ENCODE measurements around the gene SPAG9.

SPAG9 gene

DNA sequence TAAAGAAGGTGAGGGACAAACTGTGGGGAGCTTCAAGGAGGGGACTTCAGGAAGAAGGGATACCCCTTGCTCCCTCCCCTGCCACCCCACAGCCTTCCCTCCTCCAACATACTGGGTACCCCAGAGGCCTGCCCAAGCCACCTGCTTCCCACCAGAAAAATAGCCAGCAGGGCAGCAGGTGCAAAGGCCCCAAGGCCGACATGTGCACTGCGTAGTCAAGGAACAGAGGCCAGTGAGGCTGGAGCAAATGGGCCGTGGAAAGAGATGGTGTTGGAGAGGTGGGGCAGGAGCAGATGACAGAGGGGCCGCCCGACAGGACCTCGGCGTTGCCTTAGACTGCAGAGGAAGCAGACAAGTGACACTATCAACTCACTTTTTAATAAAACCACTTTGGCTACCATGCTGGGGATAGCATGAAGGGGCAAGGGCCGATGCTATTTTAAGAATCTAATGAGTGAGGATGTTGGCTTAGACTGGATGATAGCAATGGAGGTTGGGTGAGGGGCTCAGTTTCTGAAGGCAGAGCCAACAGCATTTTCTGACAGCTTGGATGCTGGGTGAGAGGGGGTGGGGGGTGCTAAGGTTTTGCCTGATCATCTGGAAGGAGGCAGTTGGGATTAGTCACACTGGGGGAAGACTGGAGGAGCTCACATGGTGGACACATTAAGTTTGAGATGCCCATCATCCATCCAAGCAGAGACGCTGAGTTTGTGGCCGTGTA, 181.7 kb downstream of the SPAG9 start:
- DNase-seq (ENCODE audit: low spot score) = no peak

DNA sequence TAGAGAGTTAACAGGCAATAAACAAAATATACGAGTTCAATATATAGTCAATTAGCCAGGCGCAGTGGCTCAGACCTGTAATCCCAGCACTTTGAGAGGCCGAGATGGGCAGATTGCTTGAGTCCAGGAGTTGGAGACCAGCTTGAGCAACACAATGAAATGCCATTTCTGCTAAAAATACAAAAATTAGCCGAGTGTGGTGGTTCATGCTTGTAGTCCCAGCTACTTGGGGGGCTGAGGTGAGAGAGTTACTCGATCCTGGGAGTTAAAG, 184.7 kb downstream of the SPAG9 start:
- DNase-seq (ENCODE audit: low spot score) = no peak

DNA sequence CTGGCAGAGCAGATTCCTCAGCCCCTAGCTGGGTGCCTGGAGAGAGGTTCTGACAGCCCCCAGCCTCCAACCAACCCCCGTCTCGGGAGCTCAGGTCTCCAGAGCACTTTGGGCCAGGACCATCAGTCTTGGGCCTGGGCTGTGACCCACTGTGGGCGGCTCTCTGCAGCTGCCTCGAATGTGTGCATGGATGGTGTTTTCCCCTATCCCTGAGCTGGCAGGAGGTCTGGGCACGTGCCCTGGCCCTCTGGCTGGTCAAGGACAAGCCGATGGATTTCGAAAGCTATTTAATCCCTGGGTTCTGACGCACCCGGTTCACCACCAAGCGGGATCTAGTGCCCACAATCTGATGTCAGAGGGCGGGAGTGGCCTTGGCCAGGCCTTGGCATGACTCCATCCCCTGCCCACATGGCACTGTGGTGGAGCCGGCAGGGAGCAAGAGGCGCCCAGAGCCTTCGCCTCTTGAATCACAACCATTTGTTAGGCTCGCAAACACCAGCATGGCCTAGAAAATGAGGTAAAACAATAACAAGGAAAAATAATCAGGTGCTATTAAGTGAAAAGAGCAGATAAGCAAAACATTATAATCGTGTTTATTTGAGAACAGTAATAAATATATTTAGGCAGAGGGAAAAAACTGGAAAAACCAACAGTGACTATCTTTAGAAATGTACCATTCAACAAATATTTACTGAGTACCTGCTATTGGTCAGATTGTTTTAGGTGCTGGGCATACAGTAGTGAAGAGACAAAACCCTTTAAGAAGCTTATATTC, 185.3 kb downstream of the SPAG9 start:
- no peak for DNase-seq (ENCODE audit: low spot score)

DNA sequence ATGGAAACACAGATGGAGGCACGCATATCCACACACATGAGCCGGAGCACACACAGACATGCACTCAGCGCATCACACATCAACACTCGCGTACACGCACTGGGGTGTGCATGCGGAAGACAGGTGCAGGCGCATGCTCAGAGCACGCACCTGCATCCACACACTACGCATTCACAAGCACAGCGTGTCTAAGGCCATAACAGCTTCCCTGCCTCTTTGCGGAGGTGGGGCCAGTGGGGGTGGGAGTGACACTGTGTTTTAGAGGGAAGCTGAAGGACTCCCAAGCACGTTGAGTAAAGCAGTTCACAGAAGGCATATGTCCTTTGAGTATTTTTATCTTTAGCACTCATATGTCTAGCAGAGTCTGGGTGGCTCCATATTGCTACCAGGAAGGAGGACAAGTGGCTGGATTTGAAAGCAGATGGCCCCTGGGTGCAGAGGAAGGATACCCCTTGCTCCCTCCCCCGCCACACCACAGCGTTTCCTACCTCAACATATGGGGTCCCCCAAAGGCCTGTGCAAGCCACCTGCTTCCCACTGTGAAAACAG, 185.9 kb downstream of the SPAG9 start:
- no peak for DNase-seq (ENCODE audit: low spot score)

DNA sequence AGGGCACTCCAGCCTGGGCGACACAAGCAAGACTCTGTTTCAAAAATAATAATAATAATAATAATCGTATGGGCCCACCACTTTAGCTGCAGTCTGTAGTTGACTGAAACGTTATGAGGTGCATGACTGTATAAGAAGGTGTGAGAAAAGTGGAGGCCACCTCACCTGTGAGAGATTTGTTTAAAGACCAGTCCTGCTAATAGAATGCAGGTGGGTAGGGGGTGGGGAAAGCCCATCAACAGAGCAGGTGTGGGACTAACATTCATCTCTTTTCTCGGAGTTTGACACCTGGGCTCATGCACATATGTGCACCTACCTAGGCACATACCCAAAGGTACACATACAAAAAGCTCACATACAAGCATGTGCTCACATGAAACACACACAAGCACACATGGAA, 186.5 kb downstream of the SPAG9 start:
- DNase-seq (ENCODE audit: low spot score) = no peak

DNA sequence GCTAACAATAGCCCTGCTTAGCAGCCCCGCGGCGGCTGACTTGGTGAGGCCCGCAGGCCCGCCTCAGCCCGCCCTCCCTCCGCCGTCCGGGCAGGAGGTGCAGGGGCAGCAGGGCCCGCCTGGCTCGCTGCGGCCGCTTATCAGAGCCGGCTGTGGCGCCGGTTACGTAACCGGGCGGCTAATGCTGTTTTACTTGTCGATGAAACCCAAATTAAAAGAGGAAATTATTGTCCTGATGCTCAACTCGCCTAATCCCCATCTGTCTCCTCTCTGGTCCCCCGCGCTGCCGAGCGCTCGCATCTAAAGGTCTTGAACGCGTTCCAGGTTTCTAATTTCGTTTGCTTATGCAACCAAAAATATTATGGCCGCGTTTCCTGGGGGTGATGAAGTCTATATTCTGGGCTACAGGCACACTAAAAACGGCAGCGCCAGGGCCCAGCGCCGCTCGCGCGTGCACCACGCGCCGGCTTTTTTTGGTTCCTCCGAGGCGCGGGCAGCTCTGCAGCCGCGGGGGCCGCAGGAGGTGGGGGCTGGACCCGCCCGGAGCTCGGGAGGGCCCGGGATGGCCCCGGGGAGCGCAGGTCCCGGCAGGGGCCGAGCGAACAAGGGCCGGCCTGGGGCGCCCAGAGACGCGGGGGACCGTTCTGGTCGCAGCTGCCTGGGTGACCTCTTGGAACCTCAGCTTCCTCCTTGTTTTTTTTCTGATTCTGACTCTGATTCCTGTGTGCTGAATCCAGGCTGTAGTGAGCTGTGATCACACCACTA, 189.3 kb downstream of the SPAG9 start:
- no peak for DNase-seq (ENCODE audit: low spot score)

DNA sequence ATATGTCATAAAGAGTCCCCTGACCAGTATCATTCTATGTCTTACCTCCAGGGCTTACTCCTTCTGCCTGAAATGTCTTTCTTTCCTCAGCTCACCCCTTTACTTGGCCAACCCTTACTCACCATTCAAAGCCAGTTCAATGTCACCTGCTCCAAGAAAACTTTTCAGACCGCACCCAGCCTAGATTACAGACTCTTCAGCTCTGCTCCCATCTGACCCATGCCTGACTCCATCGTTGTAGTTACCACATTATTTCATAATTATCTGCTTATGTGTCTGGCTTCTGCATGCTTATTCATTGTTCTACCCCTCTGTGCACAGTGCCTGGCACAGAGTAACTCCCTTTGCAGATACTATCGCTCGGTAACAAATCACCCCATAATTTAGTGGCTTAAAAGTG, 192.0 kb downstream of the SPAG9 start:
- DNase-seq (ENCODE audit: low spot score) = no peak

DNA sequence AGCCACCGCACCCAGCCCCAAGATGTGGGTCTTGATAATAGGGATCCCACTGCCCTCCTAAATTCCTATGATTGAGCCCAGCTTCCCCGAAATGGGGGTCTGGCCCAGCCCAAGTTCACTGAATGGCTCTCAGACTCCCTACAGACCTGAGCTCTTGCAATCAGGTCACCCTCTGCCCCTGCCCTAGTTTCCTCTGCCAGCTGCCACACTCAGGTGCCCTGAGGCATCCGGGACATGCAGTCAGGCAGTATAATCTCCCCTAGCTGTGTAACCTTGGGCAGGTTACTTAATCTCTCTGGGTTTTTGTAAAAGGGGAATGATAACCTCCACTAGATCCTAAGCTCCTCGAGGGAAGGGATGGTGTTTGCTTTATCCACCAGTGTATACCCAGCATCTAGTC, 193.4 kb downstream of the SPAG9 start:
- no peak for DNase-seq (ENCODE audit: low spot score)

DNA sequence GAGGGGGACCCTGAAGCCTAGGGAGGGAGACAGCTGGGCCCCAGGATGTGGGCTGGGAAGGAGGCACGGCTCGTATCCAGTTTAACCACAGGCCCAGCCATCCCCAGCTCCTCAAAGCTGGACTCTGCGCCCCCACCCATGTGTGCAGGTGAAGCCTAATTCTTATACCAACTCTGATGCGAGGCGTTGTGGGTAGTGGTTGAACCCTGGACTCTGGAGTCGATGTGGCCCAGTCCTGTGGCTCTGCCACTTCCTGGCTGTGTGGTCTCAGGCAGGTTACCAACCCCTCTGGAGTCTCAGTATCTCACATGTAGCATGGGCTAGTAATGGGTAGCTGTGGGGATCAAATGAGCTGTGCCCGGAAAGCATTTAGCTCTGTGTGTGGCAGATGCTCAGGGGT, 194.1 kb downstream of the SPAG9 start:
- no peak for DNase-seq (ENCODE audit: low spot score)

DNA sequence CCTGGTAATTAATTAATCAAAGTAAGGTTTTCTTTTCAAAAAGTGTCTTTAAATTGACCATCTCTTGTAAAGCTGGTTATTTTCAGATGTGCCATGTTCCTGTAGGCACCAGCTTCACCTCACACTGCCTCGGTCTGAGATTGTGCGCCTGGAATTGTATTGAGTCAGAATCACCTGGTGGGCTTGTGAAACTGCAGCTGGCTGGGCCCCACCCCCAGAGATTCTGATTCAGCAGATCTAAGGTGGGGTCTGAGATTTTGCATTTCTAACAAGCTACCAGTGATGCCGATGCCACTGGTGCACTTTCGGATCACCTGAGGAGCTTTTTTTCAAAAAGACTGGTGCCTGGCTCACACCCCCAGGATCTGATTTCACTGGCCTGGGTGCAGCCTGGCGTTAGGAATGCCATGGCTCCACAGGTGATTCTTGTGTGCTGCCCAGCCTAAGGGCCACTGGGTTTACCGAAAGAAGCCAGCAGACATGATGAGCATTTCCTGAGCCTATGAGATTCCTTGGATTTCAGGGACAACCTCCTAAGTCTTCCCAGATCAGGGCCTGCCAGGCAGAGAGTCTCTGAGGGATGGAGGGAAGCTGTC, 195.3 kb downstream of the SPAG9 start:
- DNase-seq (ENCODE audit: low spot score) = no peak

DNA sequence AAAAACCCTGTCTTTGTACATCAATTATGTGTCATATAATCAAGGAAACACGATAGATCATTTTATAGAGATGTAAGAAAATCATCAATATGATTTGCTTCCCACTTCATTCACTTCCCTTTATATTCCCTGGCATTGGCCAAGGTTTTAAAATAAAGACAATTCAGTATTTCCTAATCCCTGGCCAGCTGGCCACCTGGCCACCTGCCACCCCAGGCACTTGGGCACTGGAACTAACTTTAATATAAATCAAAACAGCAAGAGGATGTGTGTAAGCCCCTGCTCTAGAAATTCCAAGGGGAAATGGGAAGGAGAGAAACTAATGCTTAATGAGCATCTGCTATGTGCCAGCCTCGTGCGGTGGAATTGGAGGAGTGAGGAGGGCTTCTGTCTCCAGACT, 195.9 kb downstream of the SPAG9 start:
- no peak for DNase-seq (ENCODE audit: low spot score)

DNA sequence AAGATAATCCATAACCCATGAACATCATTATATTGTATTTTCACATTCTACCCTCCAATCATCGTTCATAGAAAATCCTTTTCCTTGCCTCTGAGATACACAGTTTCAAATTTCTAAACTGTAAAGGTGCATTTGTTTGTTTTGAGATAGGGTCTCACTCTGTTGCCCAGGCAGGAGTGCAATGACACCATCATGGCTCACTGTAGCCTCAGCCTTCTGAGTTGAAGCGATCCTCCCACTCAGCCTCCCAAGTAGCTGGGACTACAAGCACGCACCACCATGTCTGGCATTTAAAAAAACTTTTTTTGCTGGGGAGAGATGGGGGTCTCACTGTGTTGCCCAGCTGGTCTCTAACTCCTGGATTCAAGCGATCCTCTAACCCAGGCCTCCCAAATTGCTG, 196.4 kb downstream of the SPAG9 start:
- DNase-seq (ENCODE audit: low spot score) = no peak

DNA sequence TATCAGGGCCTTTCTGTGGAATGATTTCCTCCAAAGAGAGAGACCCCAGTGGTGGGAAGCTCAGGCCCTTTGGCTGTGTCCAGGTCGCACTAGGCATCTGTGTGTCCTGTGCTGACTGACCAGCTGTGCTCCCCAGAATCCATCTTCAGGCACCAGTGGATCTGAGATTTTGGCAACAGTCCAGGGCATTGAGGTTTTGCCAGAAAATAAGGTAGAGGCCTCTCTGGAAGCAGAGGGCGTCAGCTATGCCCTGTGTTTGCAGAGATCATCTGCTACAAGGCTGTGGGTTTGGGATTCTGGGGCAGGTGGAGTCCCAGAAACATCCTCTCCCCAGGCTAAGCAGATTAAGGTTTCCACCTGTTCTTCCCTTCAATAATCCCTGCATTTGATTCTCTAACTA, 197.1 kb downstream of the SPAG9 start:
- DNase-seq (ENCODE audit: low spot score) = no peak

DNA sequence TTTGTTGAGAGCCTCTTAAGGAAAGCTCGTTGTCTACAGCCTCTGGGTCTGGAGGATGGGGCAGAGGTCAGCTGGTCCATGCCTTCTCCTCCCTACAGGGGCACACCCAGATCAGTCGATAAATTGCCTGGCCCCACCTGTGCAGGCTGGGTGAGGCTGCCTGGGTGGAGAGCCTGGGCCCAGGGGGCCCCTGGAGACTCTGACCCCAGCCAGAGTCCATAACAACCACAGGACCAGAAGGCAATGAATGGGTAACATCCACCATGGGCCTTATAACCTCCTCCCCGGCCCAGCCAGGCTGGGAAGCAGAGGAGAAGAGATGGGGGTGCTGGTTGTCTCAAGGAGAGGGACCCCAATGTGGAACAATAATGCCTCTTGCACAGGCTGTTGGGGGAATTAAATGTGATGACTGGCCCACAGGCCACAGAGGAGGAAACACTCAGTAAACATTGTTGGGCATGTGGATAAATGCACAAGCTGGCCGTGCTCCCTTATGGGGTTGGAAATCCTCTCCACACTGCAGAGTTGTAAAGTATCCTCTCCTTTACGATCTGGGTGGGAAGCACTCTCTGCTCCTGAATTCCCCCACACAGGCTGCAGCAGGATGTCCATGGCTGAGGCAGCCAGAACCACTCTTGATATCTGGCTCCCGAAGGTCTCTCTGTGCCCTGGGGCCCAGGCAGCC, 197.8 kb downstream of the SPAG9 start:
- no peak for DNase-seq (ENCODE audit: low spot score)

DNA sequence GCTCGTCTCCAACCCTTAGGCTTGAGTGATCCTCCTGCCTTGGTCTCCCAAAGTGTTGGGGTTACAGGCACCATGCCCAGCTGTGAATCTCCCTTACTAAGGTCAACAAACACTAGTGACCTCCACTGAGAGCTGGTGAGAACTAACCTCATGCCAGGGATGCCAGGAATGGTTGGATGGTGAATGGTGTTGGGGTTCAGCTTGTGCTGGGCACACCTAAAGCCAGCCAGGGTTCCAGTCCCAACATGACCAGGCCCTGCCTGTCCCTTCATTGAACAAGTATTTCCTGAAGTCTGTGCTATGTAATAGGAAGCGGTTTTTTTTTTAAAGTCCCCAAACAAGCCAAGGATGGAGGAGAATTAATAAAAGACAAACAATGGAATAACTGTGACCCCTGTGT, 198.6 kb downstream of the SPAG9 start:
- DNase-seq (ENCODE audit: low spot score) = no peak

DNA sequence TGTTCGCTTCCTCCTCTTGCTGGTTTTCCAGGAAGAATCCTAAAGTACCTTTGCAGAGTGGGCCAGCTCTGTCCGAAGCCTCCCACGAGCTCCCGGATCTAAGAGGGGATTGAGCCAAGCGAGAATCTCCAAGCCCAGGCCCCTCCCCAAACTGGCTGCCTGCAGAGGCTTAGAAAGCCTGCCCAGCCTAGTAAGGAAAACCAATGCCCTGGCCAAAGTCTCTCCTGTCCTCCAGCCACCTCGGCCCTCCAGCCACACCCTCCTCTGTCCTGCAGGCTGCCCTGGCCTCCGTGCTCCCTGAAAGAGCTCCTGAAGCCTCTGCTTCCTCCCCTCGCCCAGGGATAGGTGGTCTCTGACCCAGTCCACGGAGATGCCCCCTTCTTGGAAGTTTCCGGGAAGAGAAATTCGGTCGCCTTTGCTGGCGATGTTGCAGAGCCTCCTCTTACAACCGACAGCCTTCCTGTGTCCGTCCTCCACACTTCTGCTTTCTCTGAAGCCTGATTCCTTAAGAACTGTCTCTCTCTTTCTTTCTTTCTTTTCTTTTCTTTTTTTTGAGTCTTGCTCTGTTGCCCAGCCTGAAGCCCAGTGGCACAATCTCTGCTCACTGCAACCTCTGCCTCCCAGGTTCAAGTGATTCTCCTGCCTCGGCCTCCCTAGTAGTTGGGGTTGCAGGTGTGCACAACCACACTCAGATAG, 199.6 kb downstream of the SPAG9 start:
- DNase-seq (ENCODE audit: low spot score) = no peak

DNA sequence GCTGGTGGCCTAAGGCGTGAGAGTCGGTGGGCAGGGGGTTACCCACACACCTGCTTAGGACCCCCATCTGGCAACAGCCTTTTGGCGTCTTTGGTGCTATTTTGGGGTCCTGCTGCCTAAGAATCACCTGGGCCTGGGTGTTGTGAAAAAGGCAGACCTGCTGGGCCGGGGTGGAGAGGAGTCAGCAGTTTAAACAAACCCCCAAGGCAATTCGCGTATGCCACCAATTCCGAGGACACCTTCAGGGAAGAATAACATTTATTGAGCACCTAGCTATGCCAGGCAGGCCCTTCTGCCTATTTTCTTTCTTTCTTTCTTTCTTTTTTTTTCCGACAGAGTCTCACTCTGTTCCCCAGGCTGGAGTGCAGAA, 200.6 kb downstream of the SPAG9 start:
- DNase-seq (ENCODE audit: low spot score) = no peak

DNA sequence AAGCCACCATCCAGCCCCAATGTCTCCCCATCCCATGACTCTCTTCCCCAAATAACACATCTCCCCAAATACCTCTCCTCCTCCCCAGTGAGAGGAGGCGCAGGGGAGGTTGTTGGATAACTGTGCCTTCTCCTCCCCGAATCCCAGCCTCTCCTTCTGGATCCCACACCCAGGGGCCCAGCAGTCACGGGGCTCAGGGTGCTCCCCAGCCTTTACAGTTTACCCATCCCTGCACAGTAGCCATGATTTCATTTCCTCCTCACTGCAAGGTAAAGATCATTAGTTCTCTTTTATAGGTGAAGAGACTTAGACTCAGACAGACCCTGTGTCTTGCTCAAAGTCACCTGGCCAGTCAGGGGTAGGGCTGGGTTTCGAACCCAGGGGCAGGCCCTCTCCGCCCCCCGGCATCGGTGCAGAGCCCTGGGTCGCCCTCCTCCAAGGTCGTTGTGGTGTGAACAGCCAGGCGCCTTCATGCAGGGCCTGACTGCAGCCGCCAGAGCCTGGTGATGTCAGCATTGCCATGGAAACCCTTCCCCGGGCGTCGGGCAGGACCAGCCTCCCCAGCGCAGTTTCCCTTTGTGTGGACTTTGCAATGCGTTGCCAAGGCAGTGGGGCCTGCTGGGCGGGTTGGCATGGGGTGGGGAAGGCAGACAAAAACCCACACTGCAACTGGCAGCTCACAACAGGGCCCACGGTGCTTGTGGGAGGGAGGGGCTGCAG, 201.2 kb downstream of the SPAG9 start:
- peak; percentile 86 for DNase-seq (ENCODE audit: low spot score)

DNA sequence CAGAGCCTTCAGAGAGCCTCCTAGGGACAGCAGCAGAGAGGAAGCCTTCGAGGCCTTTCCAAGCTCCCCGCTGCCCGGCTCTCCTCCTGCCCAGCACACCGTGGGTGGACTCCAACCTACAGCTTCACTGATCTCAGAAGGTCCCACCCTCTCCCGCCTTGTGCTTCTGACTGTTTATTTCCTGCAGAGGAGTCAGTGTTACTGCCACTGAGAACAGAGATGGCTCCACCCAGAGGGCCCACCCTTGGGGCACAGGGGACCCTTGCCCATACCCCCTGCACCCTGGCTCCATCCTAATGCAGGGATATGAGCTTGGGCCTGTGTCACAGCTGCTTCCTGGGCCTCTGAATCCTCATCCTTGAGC, 201.8 kb downstream of the SPAG9 start:
- no peak for DNase-seq (ENCODE audit: low spot score)

DNA sequence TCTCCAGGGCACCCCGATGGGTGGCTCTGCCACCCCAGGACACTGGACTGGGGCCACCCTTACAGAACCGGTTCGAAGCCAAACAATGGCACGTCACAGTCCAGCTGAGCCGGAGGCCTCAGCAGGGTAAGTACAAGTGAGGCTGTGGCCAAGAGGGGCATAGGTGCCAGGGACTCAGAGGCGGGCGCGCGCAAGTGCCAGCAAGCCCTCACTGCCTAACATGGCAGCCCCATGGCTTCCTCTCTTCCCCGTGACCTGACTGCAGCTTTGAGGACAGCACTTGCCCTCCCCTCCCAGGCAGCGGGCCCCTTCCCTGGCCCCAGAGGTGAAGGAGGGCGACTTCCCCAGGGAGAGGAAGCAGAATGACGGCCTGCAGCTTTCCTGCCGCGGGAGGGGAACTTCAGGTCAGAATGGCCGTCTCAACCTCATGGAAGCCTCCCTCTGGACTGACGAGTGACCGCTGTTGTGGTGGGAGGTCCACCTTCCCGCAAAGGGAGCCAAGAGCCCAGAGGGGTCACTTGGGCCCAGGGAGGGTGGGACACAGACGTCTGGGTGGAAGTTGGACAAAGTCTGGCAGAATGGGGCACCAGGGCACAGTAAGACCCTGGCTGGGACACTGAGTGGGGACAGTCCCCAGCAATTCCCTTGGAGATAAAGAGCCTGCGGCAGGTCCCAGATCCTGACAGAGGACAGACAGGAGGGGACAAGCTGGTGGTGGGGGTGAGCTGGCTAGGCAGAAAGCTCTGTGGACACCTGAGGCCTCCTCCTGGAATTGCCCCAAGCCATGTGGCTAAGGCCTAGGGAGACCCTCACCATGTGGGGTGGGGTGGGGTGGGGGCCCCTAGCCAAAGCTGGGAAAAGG, 202.4 kb downstream of the SPAG9 start:
- DNase-seq (ENCODE audit: low spot score) = no peak

All from left forelimb (tissue), 1 donor.